Activated B cell treated with CpG ODN at 0.5 μM for 24 hours (primary cell): Measurements from ENCODE around the gene SLC25A14. TPM values are rescaled to one million over a fixed set of nuclear protein-coding genes. Genes with fewer than 3 reads are reported as not detected.

Experiments used
- ATAC-seq: fragments of 200-7000 bp; cut with Tn5 transposase; one replicate; pipeline ENCODE4 v1.10.0; 2021; ENCODE audit warnings: low read depth, mild to moderate bottlenecking, moderate library complexity
- CTCF ChIA-PET: fragments of 350-600 bp; sonication (Branson Sonifier 250); formaldehyde crosslinking; loops from one replicate; lab custom pipeline; 2021; ENCODE audit warnings: antibody characterized with exemption; lab: Charles Lee
- POLR2A ChIA-PET: fragments of 350-600 bp; sonication (Branson Sonifier 250); formaldehyde crosslinking; loops from one replicate; lab custom pipeline; 2021; ENCODE audit warnings: antibody characterized with exemption; lab: Charles Lee
- DNase-seq: peaks from one replicate; pipeline ENCODE4 v3.0.0; 2022
- H3K27ac Mint-ChIP-seq: one replicate; pipeline ENCODE4 v1.8.0; 2020; ENCODE audit warnings: mixed read lengths
- H3K27me3 Mint-ChIP-seq: one replicate; pipeline ENCODE4 v1.8.0; 2021; ENCODE audit warnings: mixed read lengths
- H3K36me3 Mint-ChIP-seq: one replicate; pipeline ENCODE4 v1.8.0; 2021; ENCODE audit warnings: low read depth, mixed read lengths
- H3K4me1 Mint-ChIP-seq: one replicate; pipeline ENCODE4 v1.8.0; 2021; ENCODE audit warnings: mixed read lengths
- H3K4me3 Mint-ChIP-seq: one replicate; pipeline ENCODE4 v1.8.0; 2020; ENCODE audit warnings: mild to moderate bottlenecking, mixed read lengths
- H3K9me3 Mint-ChIP-seq: one replicate; pipeline ENCODE4 v1.8.0; 2020; ENCODE audit warnings: mixed read lengths
- intact Hi-C: fragments of 100-400 bp; cut with micrococcal nuclease; formaldehyde crosslinking; loops from one replicate; pipeline ENCODE4 v1.15.1; 2024
- total RNA-seq: library from RNA; stranded (reverse); gene quantifications from 2 replicates; pipeline ENCODE4 v1.2.3, GENCODE V29; 2022
- TF ChIP-seq, protein P1 (sequence below): fragments of 200-600 bp; IDR thresholded peaks from one replicate; pipeline ENCODE4 v1.8.0; 2022; ENCODE audit warnings: antibody characterized with exemption, mild to moderate bottlenecking

Gene SLC25A14
- total RNA-seq, 1 donor from 2014 or later, result 13.8 TPM

DNA sequence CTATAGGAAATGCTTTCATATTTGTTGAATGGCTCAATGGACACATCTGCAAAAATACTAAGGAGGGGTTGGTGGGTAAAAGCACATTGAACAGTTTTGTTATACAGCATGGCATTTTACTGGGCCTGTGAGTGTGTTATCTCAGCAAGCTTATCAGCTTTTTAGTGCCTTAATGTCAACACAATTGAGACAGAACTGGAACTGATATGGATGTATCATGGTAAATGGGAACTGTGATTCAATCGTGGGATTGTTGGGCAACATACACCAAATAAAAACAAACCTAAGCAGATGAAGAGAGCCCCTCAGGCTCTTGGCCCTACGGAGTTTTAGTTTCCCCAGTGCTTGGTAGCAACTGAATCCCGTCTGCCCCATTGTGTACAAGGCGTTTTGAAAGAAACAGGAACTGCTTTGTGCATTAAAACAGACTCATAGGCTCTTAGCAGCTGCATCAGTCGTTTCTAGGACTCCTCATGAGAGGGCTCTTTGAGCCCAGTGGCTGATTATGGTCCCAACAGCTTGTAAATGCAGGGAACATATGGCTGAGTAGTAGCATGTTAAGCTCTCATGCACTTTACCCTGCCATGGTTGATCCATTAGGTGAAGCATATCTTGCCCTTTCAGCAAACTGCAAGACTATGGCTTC, 38.4 kb downstream of the SLC25A14 start:
- Mint-ChIP-seq H3K36me3 (no peaks in the 10 kb centered on the region), H3K4me1 (no peaks in the 10 kb centered on the region), H3K27ac (no peak overlapping the region), H3K4me3 (no peak overlapping the region), H3K9me3 (no peaks in the 10 kb centered on the region), H3K27me3 (peaks cover 1% of the 10 kb centered on the region)
- intact Hi-C loops, result no loop called here
- DNase-seq, result no peak
- POLR2A ChIA-PET, result no interaction called here
- ATAC-seq, result no peak
- CTCF ChIA-PET, result no interaction called here
- TF ChIP-seq, protein P1, sequence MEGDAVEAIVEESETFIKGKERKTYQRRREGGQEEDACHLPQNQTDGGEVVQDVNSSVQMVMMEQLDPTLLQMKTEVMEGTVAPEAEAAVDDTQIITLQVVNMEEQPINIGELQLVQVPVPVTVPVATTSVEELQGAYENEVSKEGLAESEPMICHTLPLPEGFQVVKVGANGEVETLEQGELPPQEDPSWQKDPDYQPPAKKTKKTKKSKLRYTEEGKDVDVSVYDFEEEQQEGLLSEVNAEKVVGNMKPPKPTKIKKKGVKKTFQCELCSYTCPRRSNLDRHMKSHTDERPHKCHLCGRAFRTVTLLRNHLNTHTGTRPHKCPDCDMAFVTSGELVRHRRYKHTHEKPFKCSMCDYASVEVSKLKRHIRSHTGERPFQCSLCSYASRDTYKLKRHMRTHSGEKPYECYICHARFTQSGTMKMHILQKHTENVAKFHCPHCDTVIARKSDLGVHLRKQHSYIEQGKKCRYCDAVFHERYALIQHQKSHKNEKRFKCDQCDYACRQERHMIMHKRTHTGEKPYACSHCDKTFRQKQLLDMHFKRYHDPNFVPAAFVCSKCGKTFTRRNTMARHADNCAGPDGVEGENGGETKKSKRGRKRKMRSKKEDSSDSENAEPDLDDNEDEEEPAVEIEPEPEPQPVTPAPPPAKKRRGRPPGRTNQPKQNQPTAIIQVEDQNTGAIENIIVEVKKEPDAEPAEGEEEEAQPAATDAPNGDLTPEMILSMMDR, result no peak

DNA sequence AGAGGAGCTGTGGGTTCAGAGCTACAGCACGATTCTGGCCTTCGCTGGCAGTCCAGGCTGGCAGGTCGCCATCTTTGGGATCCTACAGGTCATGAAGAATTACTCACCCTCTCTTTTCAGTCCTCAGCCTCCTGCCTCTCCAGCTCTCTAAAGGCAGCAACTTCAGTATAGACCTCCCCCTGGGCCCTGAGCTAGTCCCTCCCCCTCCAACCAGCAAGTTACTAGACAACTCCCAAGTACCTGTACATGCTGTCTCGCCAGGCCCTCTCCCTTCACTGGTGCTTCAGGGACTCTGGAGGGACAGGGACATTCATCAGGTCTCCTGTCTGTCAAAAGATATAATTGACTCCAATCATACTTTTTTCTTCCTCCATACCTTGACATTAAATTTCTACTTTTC, 45.8 kb downstream of the SLC25A14 start, which contains the start of gene GPR119:
GPR119 (minus strand) TSS at position 155 of the 400 bp plus-strand sequence. CDS start 227 bp downstream, outside the sequence.
- H3K27ac Mint-ChIP-seq, result no peak within 1 kb of the TSS
- POLR2A ChIA-PET, result no interaction called here

DNA sequence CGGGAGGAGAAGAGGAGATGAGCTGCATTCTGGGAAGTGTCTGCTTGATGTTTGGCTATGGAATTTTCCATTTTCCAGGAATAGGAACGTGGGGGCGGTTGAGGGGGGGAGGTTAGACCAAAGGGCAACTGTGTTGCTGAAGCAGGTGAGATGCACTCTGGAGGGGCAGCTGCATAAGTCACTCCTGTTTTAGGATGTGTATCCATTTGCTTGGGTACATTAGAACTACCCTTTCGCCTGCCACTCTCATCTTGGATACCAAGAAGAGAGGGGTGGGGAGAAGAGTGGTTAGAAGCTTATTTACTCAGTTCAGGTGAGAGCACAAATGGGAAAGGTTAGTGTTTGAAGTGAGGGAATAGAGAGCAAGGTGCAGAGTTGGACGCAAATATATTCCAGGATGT, 46.7 kb downstream of the SLC25A14 start:
- intact Hi-C loops, result no loop called here
- H3K36me3 Mint-ChIP-seq, result no peaks in the 10 kb centered on the region
- no peak for DNase-seq
- no peaks in the 10 kb centered on the region for H3K9me3 Mint-ChIP-seq
- H3K27ac Mint-ChIP-seq, result no peak overlapping the region
- peaks cover 1% of the 10 kb centered on the region for H3K27me3 Mint-ChIP-seq
- no peak for ATAC-seq
- TF ChIP-seq, protein P1, result no peak
- H3K4me1 Mint-ChIP-seq, result no peaks in the 10 kb centered on the region
- H3K4me3 Mint-ChIP-seq, result no peak overlapping the region
- POLR2A ChIA-PET, result no interaction called here
- CTCF ChIA-PET, result no interaction called here

More for the DNA sequence above, 45.8 kb downstream of the SLC25A14 start, which contains the start of gene GPR119:
- DNase-seq, result no peak
- no peak for ATAC-seq
- CTCF ChIA-PET, result no interaction called here
- peaks cover 1% of the 10 kb centered on the region for H3K27me3 Mint-ChIP-seq
- no peaks in the 10 kb centered on the region for H3K4me1 Mint-ChIP-seq
- intact Hi-C loops, result no loop called here
- no peaks in the 10 kb centered on the region for H3K9me3 Mint-ChIP-seq
- TF ChIP-seq, protein P1, result no peak
- H3K36me3 Mint-ChIP-seq, result no peaks in the 10 kb centered on the region
- no peak within 1 kb of the TSS for H3K4me3 Mint-ChIP-seq

DNA sequence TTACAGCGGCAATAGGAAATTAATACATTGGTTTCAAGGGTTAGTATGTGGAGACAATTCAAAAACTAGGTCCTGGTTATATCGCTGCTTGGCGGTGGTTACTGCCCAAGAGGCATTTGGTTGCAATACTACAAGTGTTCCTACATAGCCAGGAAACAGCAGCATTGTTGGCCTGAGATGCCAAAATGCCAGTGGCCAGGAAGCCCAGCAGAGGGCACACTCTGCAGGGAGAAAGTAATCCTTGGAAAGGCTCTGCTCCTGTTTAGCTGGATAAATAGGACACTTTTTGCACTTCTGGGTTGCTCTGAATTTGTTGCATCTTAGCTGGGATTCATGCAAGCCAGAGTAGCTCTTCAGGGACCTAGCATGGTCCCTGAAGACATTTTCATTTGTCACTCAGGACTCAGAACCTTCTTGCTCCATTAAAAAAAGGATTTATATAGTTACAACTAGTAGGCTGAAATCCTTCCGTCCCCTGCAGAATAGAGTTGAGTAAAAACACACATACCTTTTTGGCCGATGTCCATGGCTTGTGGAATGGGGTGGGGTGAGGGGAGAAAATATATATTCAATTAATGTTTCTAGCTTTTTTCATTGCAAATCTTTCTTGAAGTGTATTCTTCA, 53.8 kb downstream of the SLC25A14 start:
- Mint-ChIP-seq H3K36me3 (no peaks in the 10 kb centered on the region), H3K4me3 (no peak overlapping the region), H3K4me1 (no peaks in the 10 kb centered on the region), H3K9me3 (no peaks in the 10 kb centered on the region), H3K27ac (no peak overlapping the region), H3K27me3 (peaks cover 14% of the 10 kb centered on the region)
- no peak for ATAC-seq
- intact Hi-C loops, result loop anchor here (2.0 kb wide), 1 partner anchor 523 kb away; no protein-coding TSS in a partner anchor
- POLR2A ChIA-PET, result no interaction called here
- DNase-seq, result no peak
- TF ChIP-seq, protein P1, result no peak
- CTCF ChIA-PET, result interaction anchor here (1.3 kb wide), 1 partner anchor 523 kb away, joined by 5 read pairs; no protein-coding TSS in a partner anchor

DNA sequence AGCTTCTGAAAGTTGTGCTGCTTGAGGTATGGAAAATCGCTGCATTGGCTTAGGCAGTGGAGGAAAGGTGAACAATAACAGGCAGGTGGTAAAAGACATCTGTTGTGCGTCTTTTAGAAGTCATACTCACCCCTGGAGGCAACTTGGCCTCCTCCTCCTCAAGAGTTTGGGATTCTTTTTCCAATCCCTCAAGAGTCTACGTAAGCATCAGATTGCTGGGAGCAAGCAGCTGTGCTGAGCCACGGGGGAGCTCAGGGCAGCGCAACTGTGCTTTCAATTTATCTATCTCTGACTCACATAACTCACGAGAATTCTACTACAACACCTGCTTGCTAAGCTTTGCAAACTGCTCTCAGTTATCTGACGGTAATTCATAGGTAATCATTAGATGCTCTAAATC, 55.6 kb downstream of the SLC25A14 start:
- Mint-ChIP-seq H3K27ac (no peak overlapping the region), H3K4me1 (no peaks in the 10 kb centered on the region), H3K4me3 (no peak overlapping the region), H3K36me3 (no peaks in the 10 kb centered on the region), H3K27me3 (peaks cover 14% of the 10 kb centered on the region), H3K9me3 (no peaks in the 10 kb centered on the region)
- intact Hi-C loops, result no loop called here
- ChIA-PET CTCF (no interaction called here), POLR2A (no interaction called here)
- no peak for ATAC-seq
- no peak for DNase-seq
- TF ChIP-seq, protein P1, result no peak
